Adipocyte (in vitro differentiated cells): Measurements from ENCODE around the gene TEP1.
A peak's percentile ranks its signal among the peaks of the same experiment; 100 is the strongest.

Source experiments
- DNase-seq: peaks from one replicate; pipeline ENCODE4 v3.0.0-alpha.2; 2015; ENCODE audit warnings: low read depth
- H3K27me3 ChIP-seq: replicated peaks from 2 replicates; pipeline ENCODE4 v1.7.0; 2013; ENCODE audit warnings: mild to moderate bottlenecking, low read length, moderate library complexity; ENCODE audit not compliant: control insufficient read depth, insufficient read depth
- H3K36me3 ChIP-seq: 2 replicates; pipeline ENCODE4 v1.7.0; 2013; ENCODE audit warnings: low read length, mild to moderate bottlenecking, moderate library complexity; ENCODE audit not compliant: control insufficient read depth, insufficient read depth, severe bottlenecking
- H3K4me1 ChIP-seq: 2 replicates; pipeline ENCODE4 v1.7.0; 2013; ENCODE audit warnings: mild to moderate bottlenecking, low read length, moderate library complexity; ENCODE audit not compliant: control insufficient read depth, insufficient read depth
- H3K4me3 ChIP-seq: 2 replicates; pipeline ENCODE4 v1.7.0; 2013; ENCODE audit warnings: mild to moderate bottlenecking, low read length, moderate library complexity
- H3K9ac ChIP-seq: 2 replicates; pipeline ENCODE4 v1.7.0; 2013; ENCODE audit warnings: mild to moderate bottlenecking, low read length, moderate library complexity
- H3K9me3 ChIP-seq: 2 replicates; pipeline ENCODE4 v1.7.0; 2013; ENCODE audit warnings: mild to moderate bottlenecking, low read length, moderate library complexity; ENCODE audit not compliant: control insufficient read depth

TEP1 gene

GRCh38 chr14:20427231-20428009, 14.1 kb upstream of the TEP1 start:
- peak; percentile 24 for DNase-seq
- Histone ChIP-seq H3K9ac (no peak overlapping the region), H3K4me1 (no peaks in the 10 kb centered on the region), H3K27me3 (no peaks in the 10 kb centered on the region), H3K36me3 (no peaks in the 10 kb centered on the region), H3K9me3 (no peaks in the 10 kb centered on the region), H3K4me3 (no peak overlapping the region)

DNA sequence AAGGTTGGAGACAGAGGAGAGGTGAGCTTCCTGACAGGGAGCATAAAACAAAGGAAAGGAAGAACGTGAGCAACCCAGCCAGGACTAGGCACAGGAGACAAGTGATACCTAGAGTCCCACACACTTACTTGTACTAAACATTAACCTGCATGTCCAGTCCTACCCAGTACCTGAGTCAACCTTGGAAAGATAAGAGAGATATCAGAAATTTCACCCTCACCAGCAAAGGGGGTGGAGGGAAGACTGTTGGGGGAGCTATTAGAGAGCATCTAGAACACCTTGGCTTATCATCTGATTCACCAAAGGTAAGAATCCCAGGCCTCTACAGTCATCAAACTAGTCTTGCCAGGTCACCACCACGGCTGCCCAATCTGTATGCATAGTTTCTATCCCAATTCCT, 11.6 kb upstream of the TEP1 start:
- Histone ChIP-seq H3K9me3 (no peaks in the 10 kb centered on the region), H3K4me3 (no peak overlapping the region), H3K4me1 (no peaks in the 10 kb centered on the region), H3K27me3 (no peaks in the 10 kb centered on the region), H3K9ac (no peak overlapping the region), H3K36me3 (no peaks in the 10 kb centered on the region)
- no peak for DNase-seq

- no peaks in the 10 kb centered on the region for H3K9me3 ChIP-seq
- DNase-seq = no peak
- peaks cover 16% of the 10 kb centered on the region for H3K4me1 ChIP-seq
- H3K4me3 ChIP-seq = no peak overlapping the region
- no peaks in the 10 kb centered on the region for H3K27me3 ChIP-seq
- H3K9ac ChIP-seq = no peak overlapping the region
- no peaks in the 10 kb centered on the region for H3K36me3 ChIP-seq
Measured at GRCh38 chr14:20422886-20423285, 9.6 kb upstream of the TEP1 start.

DNA sequence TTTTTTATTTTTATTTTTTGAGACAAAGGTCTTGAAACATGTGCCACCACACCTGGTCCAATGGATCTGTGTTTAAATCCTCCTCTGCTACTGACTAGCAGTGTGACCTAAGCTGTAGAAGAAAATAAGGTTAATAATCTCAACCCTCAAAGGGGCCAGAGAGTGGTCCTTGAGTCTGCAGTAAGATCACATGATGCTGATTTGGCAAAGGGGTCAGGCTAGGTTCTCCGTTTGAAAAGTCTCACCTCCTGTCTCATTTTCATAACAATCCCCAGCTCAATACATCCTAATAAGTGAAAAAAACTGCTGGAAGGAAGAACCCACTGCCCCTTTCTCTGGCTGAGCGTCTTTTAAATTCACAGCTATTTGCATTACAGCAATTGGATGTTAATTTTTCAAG, 8.0 kb upstream of the TEP1 start:
- Histone ChIP-seq H3K36me3 (no peaks in the 10 kb centered on the region), H3K9me3 (no peaks in the 10 kb centered on the region), H3K27me3 (no peaks in the 10 kb centered on the region), H3K4me1 (peaks cover 16% of the 10 kb centered on the region), H3K4me3 (no peak overlapping the region), H3K9ac (no peak overlapping the region)
- no peak for DNase-seq

DNA sequence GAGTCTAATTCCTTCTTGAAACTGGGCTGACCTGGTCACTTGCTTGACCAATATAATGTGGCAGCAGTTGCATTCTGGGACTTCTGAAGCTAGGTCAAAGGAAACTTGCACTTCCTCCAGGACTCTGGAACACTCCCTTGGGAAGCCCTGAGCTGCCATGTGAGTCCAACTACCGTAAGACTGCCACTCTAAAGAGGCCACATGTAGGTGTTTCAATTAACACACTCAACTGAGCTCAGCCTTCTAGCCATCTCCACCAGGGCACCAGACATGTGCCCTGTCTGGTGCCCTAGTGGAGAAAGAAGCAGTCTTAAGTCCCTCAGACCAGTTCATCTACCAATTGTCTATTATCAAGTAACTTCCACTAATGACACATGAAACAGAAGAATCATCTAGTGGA, 6.1 kb upstream of the TEP1 start:
- no peaks in the 10 kb centered on the region for H3K9me3 ChIP-seq
- no peak overlapping the region for H3K9ac ChIP-seq
- peaks cover 16% of the 10 kb centered on the region for H3K4me1 ChIP-seq
- DNase-seq = no peak
- H3K4me3 ChIP-seq = no peak overlapping the region
- no peaks in the 10 kb centered on the region for H3K27me3 ChIP-seq
- no peaks in the 10 kb centered on the region for H3K36me3 ChIP-seq

GRCh38 chr14:20418501-20418909, 5.2 kb upstream of the TEP1 start:
- Histone ChIP-seq H3K9me3 (no peaks in the 10 kb centered on the region), H3K4me3 (no peak overlapping the region), H3K27me3 (no peaks in the 10 kb centered on the region), H3K36me3 (no peaks in the 10 kb centered on the region), H3K4me1 (peaks cover 25% of the 10 kb centered on the region), H3K9ac (no peak overlapping the region)
- DNase-seq = no peak

DNA sequence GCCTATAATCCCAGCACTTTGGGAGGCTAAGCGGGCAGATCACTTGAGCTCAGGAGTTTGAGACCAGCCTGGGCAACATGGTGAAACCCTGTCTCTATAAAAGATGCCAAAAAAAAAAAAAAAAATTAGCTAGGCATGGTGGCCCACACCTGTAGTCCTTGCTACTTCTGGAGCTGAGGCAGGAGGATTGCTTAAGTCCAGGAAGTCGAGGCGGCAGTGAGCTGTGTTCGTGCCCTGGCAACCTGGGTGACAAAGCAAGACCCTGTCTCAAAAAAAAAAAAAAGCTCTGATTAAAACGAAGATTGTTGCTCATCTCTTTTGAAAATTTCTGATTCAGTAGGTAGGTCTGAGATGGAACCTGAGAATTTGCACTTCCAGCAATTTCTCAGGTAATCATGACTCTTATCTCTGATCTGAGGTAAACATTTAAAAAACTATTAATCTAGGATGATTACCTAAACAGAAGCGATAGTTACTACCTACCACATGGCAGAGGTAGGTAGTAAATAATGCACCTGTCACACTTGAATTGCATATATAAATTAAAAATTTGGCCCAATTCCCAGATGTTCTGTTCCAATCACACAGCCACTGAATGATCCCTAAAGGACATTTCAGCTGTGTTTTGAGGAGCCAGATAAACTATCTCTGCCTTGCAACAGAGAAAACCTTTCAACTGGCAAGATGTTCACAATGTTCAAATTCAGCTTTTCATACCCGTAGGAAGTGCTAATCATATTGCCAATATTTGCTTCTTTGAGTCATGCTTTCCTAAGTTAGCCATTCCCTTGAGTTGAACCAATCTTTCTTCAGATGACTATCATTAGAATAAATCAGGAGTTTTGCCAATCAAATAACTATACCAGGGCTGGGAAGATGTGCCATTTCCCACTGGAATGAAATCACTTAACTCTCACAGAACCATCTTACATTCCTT, 4.2 kb upstream of the TEP1 start:
- Histone ChIP-seq H3K27me3 (no peaks in the 10 kb centered on the region), H3K4me1 (peaks cover 25% of the 10 kb centered on the region), H3K4me3 (no peak overlapping the region), H3K36me3 (no peaks in the 10 kb centered on the region), H3K9me3 (no peaks in the 10 kb centered on the region), H3K9ac (no peak overlapping the region)
- DNase-seq = no peak

DNA sequence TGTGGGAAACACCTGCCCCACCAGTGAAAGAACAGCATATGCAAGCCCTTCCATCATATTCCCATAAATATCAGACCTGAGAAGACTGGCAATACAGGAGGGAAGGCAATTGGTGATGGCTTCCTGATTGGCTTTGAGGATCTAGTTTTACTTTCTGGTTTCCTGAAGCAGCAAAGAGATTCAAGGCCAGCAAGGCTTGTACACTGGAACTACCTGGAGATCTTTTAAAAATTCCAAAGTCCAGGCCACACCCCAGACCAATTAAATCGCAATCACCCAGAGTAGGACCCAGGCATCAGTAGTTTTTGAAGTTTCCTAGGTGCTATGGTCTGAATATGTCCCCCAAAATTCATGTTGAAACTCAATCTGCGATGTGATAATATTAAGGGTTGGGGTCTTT, 2.9 kb upstream of the TEP1 start:
- DNase-seq = no peak
- H3K9me3 ChIP-seq = no peaks in the 10 kb centered on the region
- peaks cover 27% of the 10 kb centered on the region for H3K4me1 ChIP-seq
- H3K27me3 ChIP-seq = no peaks in the 10 kb centered on the region
- no peaks in the 10 kb centered on the region for H3K36me3 ChIP-seq
- H3K9ac ChIP-seq = peak overlapping the region; percentile 26
- H3K4me3 ChIP-seq = no peak overlapping the region

- Histone ChIP-seq H3K4me1 (peaks cover 27% of the 10 kb centered on the region), H3K27me3 (no peaks in the 10 kb centered on the region), H3K9ac (peak overlapping the region; percentile 26), H3K4me3 (no peak overlapping the region), H3K9me3 (no peaks in the 10 kb centered on the region), H3K36me3 (no peaks in the 10 kb centered on the region)
- DNase-seq = peak; percentile 79
Measured at GRCh38 chr14:20415782-20416206, 2.5 kb upstream of the TEP1 start.

GRCh38 chr14:20413744-20414082, 412 bp upstream of the TEP1 start:
- H3K4me3 ChIP-seq = peak overlapping the region; percentile 91
- peak overlapping the region; percentile 98 for H3K9ac ChIP-seq
- DNase-seq = peak; percentile 45

DNA sequence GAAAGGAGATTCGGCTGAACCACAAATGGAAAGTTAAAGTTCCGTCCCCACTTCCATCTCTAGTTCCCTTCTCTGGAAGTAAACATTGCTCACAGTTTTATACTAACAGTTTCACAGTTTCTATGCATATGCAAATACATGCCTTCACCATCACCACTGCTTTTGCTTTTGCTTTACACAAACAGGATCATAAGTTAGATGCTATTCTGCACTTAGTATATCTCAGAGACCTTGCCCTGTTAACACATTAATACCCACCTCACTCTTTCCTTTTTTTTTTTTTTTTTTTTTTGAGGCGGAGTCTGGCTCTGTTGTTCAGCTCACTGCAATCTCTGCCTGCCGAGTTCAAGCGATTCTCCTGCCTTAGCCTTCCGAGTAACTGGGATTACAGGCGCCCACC, 890 bp downstream of the TEP1 start:
- peak overlapping the region; percentile 91 for H3K4me3 ChIP-seq
- H3K4me1 ChIP-seq = peaks cover 20% of the 10 kb centered on the region
- no peaks in the 10 kb centered on the region for H3K27me3 ChIP-seq
- peaks cover 11% of the 10 kb centered on the region for H3K36me3 ChIP-seq
- H3K9ac ChIP-seq = peak overlapping the region; percentile 98
- H3K9me3 ChIP-seq = no peaks in the 10 kb centered on the region
- DNase-seq = peak; percentile 50

More at GRCh38 chr14:20413744-20414082, 412 bp upstream of the TEP1 start:
- Histone ChIP-seq H3K4me1 (peaks cover 24% of the 10 kb centered on the region), H3K36me3 (no peaks in the 10 kb centered on the region), H3K9me3 (no peaks in the 10 kb centered on the region), H3K27me3 (no peaks in the 10 kb centered on the region)
